ENCODE data around the gene CASP2.
A peak's percentile ranks its signal among the peaks of the same experiment; 100 is the strongest.

Gene CASP2

GRCh38 chr7:143341842-143342241, 53.7 kb downstream of the CASP2 start:
- TF ChIP-seq, protein P1, sequence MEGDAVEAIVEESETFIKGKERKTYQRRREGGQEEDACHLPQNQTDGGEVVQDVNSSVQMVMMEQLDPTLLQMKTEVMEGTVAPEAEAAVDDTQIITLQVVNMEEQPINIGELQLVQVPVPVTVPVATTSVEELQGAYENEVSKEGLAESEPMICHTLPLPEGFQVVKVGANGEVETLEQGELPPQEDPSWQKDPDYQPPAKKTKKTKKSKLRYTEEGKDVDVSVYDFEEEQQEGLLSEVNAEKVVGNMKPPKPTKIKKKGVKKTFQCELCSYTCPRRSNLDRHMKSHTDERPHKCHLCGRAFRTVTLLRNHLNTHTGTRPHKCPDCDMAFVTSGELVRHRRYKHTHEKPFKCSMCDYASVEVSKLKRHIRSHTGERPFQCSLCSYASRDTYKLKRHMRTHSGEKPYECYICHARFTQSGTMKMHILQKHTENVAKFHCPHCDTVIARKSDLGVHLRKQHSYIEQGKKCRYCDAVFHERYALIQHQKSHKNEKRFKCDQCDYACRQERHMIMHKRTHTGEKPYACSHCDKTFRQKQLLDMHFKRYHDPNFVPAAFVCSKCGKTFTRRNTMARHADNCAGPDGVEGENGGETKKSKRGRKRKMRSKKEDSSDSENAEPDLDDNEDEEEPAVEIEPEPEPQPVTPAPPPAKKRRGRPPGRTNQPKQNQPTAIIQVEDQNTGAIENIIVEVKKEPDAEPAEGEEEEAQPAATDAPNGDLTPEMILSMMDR (conservative IDR thresholded peaks at IDR 0.05; ENCODE audit: low read depth, low read length), result no peak
- no peak for DNase-seq (ENCODE audit: low read depth)
- no peak overlapping the region for H3K4me3 ChIP-seq (ENCODE audit: low read length)

- no peak overlapping the region for H3K4me3 ChIP-seq (ENCODE audit: low read length)
- TF ChIP-seq, protein P1 (conservative IDR thresholded peaks at IDR 0.05; ENCODE audit: low read depth, low read length), result no peak
- no peak for DNase-seq (ENCODE audit: low read depth)
Measured at GRCh38 chr7:143343596-143343995, 55.4 kb downstream of the CASP2 start.

- peak overlapping the region; percentile 21 for H3K4me3 ChIP-seq (ENCODE audit: low read length)
- DNase-seq (ENCODE audit: low read depth), result no peak
- TF ChIP-seq, protein P1 (conservative IDR thresholded peaks at IDR 0.05; ENCODE audit: low read depth, low read length), result peak; percentile 71
Measured at GRCh38 chr7:143345428-143345900, 57.3 kb downstream of the CASP2 start.

DNA sequence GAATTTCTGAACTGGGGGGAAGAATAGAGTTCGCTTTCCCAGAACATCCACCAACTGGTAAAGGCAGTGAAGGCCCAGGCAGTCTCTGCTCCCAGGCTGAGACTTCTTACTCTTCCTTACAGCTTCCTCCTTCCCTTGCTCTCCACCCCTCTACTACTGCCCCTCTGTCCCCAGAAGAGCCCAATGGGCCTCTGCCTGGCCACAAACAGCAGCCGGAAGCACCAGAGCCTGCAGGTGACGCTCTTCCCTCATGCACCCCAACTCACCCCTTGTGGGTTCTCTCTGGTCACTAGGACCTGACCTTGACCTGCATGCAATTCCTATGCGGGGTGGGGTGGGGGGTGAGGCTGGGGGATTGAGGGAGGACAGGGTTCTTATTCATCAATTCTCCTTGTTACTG, 57.9 kb downstream of the CASP2 start:
- no peak for DNase-seq (ENCODE audit: low read depth)
- no peak overlapping the region for H3K4me3 ChIP-seq (ENCODE audit: low read length)
- TF ChIP-seq, protein P1 (conservative IDR thresholded peaks at IDR 0.05; ENCODE audit: low read depth, low read length), result no peak

- TF ChIP-seq, protein P1 (conservative IDR thresholded peaks at IDR 0.05; ENCODE audit: low read depth, low read length), result no peak
- no peak for DNase-seq (ENCODE audit: low read depth)
- no peak overlapping the region for H3K4me3 ChIP-seq (ENCODE audit: low read length)
Measured at GRCh38 chr7:143347950-143348349, 59.8 kb downstream of the CASP2 start.

DNA sequence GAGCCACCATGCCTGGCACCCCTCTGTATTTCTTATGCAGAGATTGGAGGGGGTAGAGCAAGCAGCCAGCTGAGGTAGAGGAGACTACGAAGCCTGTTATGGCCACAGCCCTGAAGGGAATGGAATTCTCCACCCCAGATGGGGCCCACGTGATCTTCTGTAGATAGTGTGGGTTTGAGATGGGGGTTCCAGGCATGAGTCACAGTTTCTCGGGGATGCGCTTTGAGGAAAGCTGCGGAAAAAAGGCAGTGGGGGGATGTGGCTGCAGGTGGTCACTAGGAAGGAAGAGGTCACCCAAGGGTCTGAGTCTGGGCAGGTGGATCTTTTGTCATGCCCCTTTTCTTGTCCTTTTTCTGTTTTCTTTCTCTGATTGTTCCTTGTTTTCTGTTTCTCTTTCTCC, 62.9 kb downstream of the CASP2 start:
- DNase-seq (ENCODE audit: low read depth), result no peak
- no peak overlapping the region for H3K4me3 ChIP-seq (ENCODE audit: low read length)

GRCh38 chr7:143351574-143351973, 63.4 kb downstream of the CASP2 start:
- DNase-seq (ENCODE audit: low read depth), result no peak
- TF ChIP-seq, protein P1 (conservative IDR thresholded peaks at IDR 0.05; ENCODE audit: low read depth, low read length), result no peak
- H3K4me3 ChIP-seq (ENCODE audit: low read length), result no peak overlapping the region

More for the DNA sequence above, 62.9 kb downstream of the CASP2 start:
- TF ChIP-seq, protein P1 (conservative IDR thresholded peaks at IDR 0.05; ENCODE audit: low read depth, low read length), result no peak

All from retinal pigment epithelial cell (primary cell).